ENCODE measurements around the gene GMPR. TPM values are rescaled to one million over a fixed set of nuclear protein-coding genes. Genes with fewer than 3 reads are reported as not detected.

GMPR gene
- total and polyA plus RNA-seq, 8 donors, result 4.5 to 25.9 (median 7.0) TPM

GRCh38 chr6:16337295-16337975 lies 99.0 kb downstream of the GMPR start:
- DNase-seq (peak; percentile 56 to 83 (median 76)), FAIRE-seq (no peak), ATAC-seq (peak; percentile 54 to 75 (median 63))
- WGBS, 2 donors, result 56 to 57% methylated on average over 13 of the region's 13 CpGs
- TF ChIP-seq CTCF (IDR thresholded peaks at IDR 0.05), result no peak
- peaks cover 0 to 4% (median 0%) of the 10 kb centered on the region in 3 donors for H3K4me1 ChIP-seq
- H3K9me3 ChIP-seq, result no peaks in the 10 kb centered on the region
- H3K27ac ChIP-seq, result no peak overlapping the region
- H3K27me3 ChIP-seq, result no peaks in the 10 kb centered on the region
- H3K36me3 ChIP-seq, result no peaks in the 10 kb centered on the region
- intact Hi-C loops (cut with DNase I), result loop anchor here in 2 of 3 donors (10.0 kb wide), 2 partner anchors 77 to 167 kb away; no protein-coding TSS in a partner anchor
- H3K4me3 ChIP-seq, result no peak overlapping the region

GRCh38 chr6:16338577-16339264 lies 100.3 kb downstream of the GMPR start:
- no peak for TF ChIP-seq CTCF (IDR thresholded peaks at IDR 0.05)
- WGBS, 2 donors, result 67 to 70% methylated on average over 10 of the region's 10 CpGs
- H3K4me3 ChIP-seq, result no peak overlapping the region
- H3K27ac ChIP-seq, result no peak overlapping the region
- H3K27me3 ChIP-seq, result no peaks in the 10 kb centered on the region
- intact Hi-C loops (cut with DNase I), result loop anchor here in 2 of 3 donors (10.0 kb wide), 2 partner anchors 76 to 166 kb away; no protein-coding TSS in a partner anchor
- H3K9me3 ChIP-seq, result no peaks in the 10 kb centered on the region
- ATAC-seq (peak in 3 of 4 donors; percentile 24 to 44 (median 33)), DNase-seq (peak in 1 of 6 donors; percentile 18), FAIRE-seq (no peak)
- H3K4me1 ChIP-seq, result peaks cover 0 to 4% (median 0%) of the 10 kb centered on the region in 3 donors
- H3K36me3 ChIP-seq, result no peaks in the 10 kb centered on the region

GRCh38 chr6:16339265-16339587 lies 100.8 kb downstream of the GMPR start:
- Histone ChIP-seq H3K4me1 (peaks cover 0 to 4% (median 0%) of the 10 kb centered on the region in 3 donors), H3K9me3 (no peaks in the 10 kb centered on the region), H3K27ac (no peak overlapping the region), H3K4me3 (no peak overlapping the region), H3K36me3 (no peaks in the 10 kb centered on the region), H3K27me3 (no peaks in the 10 kb centered on the region)
- no peak for TF ChIP-seq CTCF (IDR thresholded peaks at IDR 0.05)
- DNase-seq, result no peak
- 76 to 84% methylated on average over 3 of the region's 3 CpGs for WGBS, 2 donors
- ATAC-seq, result no peak
- FAIRE-seq, result no peak
- intact Hi-C loops (cut with DNase I), result loop anchor here in 2 of 3 donors (10.0 kb wide), 2 partner anchors 76 to 166 kb away; no protein-coding TSS in a partner anchor

GRCh38 chr6:16343593-16343992 lies 105.2 kb downstream of the GMPR start:
- no peak overlapping the region for H3K4me3 ChIP-seq
- no peak for ATAC-seq
- no peaks in the 10 kb centered on the region for H3K9me3 ChIP-seq
- no peaks in the 10 kb centered on the region for H3K36me3 ChIP-seq
- TF ChIP-seq CTCF (IDR thresholded peaks at IDR 0.05), result no peak
- WGBS, 2 donors, result 93 to 96% methylated on average over 8 of the region's 8 CpGs
- H3K27ac ChIP-seq, result no peak overlapping the region
- H3K4me1 ChIP-seq, result peaks cover 0 to 6% (median 0%) of the 10 kb centered on the region in 3 donors
- no peak for FAIRE-seq
- no peak for DNase-seq
- intact Hi-C loops (cut with DNase I), result no loop called here
- H3K27me3 ChIP-seq, result no peaks in the 10 kb centered on the region
